Type B pancreatic cell (in vitro differentiated cells): Measurements from ENCODE around the gene MYBPC1. TPM values are rescaled to one million over a fixed set of nuclear protein-coding genes. Genes with fewer than 3 reads are reported as not detected.

Experiments
- DNase-seq: peaks from one replicate; pipeline ENCODE4 v3.0.0; 2021; ENCODE audit warnings: mixed read lengths; ENCODE audit not compliant: unreplicated experiment; ENCODE audit errors: extremely low spot score
- H3K27ac Mint-ChIP-seq: 2 replicates; pipeline ENCODE4 v1.8.0; 2021; ENCODE audit warnings: mild to moderate bottlenecking, mixed read lengths
- H3K27me3 Mint-ChIP-seq: 2 replicates; pipeline ENCODE4 v1.8.0; 2021; ENCODE audit warnings: mixed read lengths
- H3K36me3 Mint-ChIP-seq: 2 replicates; pipeline ENCODE4 v1.8.0; 2021; ENCODE audit warnings: mixed read lengths
- H3K4me1 Mint-ChIP-seq: one replicate; pipeline ENCODE4 v1.8.0; 2021; ENCODE audit warnings: mixed read lengths; ENCODE audit not compliant: unreplicated experiment
- H3K4me3 Mint-ChIP-seq: 2 replicates; pipeline ENCODE4 v1.8.0; 2021; ENCODE audit warnings: mild to moderate bottlenecking, mixed read lengths
- H3K9me3 Mint-ChIP-seq: 2 replicates; pipeline ENCODE4 v1.8.0; 2021; ENCODE audit warnings: mixed read lengths
- total RNA-seq: library from RNA; stranded (reverse); gene quantifications from 2 replicates; pipeline ENCODE4 v1.2.1, GENCODE V29; 2021; ENCODE audit warnings: low replicate concordance
- TF ChIP-seq, protein P1 (sequence below): fragments of 200-600 bp; sonication (generic); conservative IDR thresholded peaks from 2 replicates; pipeline ENCODE4 v1.5.0; 2021; ENCODE audit warnings: antibody characterized with exemption, mild to moderate bottlenecking

The MYBPC1 gene
- total RNA-seq, 1 donor from 2014 or later = 18.0 TPM

DNA sequence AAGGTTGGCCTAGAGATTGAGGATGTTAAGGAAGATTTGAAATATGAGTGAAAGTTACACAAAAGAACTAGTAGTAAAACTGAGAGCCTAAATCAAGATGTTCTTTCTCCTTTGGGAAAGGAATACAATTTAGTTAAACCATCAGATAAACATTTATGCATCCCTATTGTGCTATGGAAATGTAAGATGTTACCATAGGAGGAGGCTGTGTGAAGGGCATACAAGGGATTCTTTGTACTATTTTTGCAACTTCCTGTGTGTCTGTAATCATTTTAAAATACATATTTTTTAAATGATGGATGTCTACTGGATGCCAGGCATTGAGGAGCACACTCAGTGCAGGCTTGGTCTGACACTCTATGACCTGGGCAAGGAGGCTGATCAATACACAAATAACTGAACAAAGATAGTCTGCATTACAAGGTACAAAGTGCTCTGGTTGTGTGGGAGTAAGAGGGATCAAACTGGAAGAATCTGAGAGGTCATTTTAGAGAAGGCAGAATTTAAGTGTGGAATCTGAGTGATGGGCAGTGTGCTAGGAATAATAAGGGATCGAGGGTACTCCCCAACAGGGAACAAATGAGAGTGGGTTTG, 96.8 kb downstream of the MYBPC1 start:
- DNase-seq = no peak
- Mint-ChIP-seq H3K36me3 (no peaks in the 10 kb centered on the region), H3K4me1 (peaks cover 22% of the 10 kb centered on the region), H3K9me3 (no peaks in the 10 kb centered on the region), H3K27me3 (peaks cover 6% of the 10 kb centered on the region), H3K4me3 (no peak overlapping the region), H3K27ac (no peak overlapping the region)
- TF ChIP-seq, protein P1, sequence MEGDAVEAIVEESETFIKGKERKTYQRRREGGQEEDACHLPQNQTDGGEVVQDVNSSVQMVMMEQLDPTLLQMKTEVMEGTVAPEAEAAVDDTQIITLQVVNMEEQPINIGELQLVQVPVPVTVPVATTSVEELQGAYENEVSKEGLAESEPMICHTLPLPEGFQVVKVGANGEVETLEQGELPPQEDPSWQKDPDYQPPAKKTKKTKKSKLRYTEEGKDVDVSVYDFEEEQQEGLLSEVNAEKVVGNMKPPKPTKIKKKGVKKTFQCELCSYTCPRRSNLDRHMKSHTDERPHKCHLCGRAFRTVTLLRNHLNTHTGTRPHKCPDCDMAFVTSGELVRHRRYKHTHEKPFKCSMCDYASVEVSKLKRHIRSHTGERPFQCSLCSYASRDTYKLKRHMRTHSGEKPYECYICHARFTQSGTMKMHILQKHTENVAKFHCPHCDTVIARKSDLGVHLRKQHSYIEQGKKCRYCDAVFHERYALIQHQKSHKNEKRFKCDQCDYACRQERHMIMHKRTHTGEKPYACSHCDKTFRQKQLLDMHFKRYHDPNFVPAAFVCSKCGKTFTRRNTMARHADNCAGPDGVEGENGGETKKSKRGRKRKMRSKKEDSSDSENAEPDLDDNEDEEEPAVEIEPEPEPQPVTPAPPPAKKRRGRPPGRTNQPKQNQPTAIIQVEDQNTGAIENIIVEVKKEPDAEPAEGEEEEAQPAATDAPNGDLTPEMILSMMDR = no peak

DNA sequence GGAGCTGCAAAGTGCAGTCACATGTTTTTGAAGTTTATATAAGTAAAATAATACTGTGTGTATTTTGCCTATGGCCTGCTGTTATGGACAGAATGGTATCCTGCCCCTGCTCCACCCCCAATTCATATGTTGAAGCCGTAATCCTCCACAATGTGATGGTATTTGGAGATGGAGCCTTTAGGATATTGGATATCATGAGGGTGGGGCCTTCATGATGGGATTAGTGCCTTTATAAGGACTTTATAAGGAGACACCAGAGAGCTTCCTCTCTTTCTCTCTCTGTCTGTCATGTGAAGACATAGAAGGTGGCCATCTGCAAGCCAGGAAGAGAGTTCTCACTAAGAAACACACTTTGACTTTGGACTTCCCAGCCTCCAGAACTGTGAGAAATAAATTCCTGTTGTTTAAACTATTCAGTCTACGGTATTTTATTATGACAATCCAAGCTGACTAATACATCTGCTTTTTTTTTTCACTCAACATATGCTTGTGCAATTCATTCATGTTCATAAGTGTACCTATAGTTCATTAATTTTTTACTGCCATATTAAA, 99.6 kb downstream of the MYBPC1 start:
- no peaks in the 10 kb centered on the region for H3K36me3 Mint-ChIP-seq

DNA sequence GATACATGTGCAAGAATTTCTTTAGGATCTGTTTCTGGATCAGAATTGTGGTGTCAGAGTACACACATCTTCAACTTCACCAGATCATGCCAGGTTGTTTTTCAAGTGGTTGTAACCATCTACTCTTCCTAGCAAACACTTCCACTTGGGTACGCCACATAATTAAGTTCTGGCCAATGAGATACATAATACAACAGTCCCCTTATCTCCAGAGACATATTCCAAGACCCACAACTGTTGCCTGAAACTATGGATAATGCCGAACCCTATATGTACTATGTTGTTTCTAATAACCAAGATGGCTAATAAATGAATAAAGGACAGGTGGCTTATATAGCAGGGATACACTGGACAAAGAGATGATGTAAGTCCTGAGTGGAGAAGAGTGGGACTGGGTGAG, 100.2 kb downstream of the MYBPC1 start:
- no peak overlapping the region for H3K4me3 Mint-ChIP-seq
- H3K9me3 Mint-ChIP-seq = no peaks in the 10 kb centered on the region
- H3K27ac Mint-ChIP-seq = no peak overlapping the region
- no peak for DNase-seq
- H3K36me3 Mint-ChIP-seq = no peaks in the 10 kb centered on the region
- TF ChIP-seq, protein P1 = no peak
- peaks cover 32% of the 10 kb centered on the region for H3K4me1 Mint-ChIP-seq
- H3K27me3 Mint-ChIP-seq = peaks cover 3% of the 10 kb centered on the region

More for the DNA sequence above, 99.6 kb downstream of the MYBPC1 start:
- no peak overlapping the region for H3K4me3 Mint-ChIP-seq
- H3K27me3 Mint-ChIP-seq = peaks cover 4% of the 10 kb centered on the region
- H3K4me1 Mint-ChIP-seq = peaks cover 29% of the 10 kb centered on the region
- H3K27ac Mint-ChIP-seq = no peak overlapping the region
- TF ChIP-seq, protein P1 = no peak
- DNase-seq = no peak
- H3K9me3 Mint-ChIP-seq = no peaks in the 10 kb centered on the region

DNA sequence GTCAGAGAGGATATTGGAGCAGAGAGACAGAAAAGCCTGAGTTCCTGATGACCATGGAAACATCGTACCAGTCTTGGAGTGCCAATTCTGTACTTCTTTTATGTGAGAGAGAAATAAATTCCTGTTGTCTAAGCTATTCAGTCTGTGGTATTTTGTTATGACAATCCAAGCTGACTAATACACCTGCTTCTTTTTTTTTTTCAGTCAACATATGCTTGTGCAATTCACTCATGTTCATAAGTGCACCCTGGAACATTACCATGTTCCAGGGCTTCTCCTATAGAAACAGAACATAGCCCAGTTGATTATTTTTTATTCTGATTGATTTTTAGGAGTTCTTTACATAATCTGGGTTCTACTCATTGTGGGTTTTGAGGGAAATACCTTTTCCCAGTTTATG, 100.9 kb downstream of the MYBPC1 start:
- Mint-ChIP-seq H3K27me3 (peaks cover 3% of the 10 kb centered on the region), H3K27ac (no peak overlapping the region), H3K36me3 (no peaks in the 10 kb centered on the region), H3K4me3 (peak overlapping the region; percentile 46), H3K4me1 (peaks cover 39% of the 10 kb centered on the region), H3K9me3 (no peaks in the 10 kb centered on the region)
- DNase-seq = no peak
- TF ChIP-seq, protein P1 = no peak

DNA sequence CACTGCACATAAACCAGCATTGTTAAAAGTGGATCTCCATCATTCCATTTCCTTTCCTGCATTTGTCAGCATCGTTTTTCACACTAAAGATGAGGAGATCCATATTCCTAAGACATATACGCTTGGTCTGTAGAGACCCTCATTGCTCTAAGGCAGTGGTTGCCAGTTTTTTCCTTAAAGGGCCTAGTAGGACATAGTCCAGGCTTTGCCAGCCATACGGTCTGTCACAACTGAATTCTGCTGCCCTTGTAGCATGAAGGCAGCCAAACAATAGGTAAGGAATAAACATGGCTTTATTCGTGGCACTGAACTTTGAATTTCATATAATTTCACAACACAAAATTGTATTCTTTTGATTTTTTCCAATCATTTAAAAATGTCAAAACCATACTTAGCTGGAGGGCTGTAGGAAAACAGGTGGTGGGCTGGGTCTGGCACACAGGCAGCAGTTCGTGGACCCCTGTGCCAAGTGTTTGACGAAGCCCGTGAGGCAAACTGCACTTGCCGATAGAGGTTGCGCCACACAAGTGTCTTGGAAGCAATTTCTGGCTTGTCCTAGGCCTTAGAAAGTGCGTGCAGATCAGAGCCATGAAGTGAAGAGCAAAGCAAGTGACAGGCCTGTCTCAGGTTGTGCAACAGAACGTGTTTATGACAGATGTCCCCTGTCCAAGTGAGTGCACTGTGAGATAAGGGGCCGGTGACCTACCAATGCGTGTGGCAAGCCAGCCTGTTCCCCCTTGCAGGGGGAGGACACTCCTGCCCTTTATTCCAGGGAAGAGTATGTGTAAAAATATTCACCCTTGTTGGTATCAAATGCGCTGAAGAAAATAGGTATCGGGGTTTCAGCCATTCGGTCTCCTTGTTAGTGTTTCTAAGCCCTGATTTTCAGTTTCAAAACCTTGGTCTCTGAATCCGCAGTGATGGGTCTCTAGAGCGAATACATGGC, 101.8 kb downstream of the MYBPC1 start:
- DNase-seq = no peak
- no peaks in the 10 kb centered on the region for H3K36me3 Mint-ChIP-seq
- TF ChIP-seq, protein P1 = no peak
- H3K9me3 Mint-ChIP-seq = no peaks in the 10 kb centered on the region
- H3K27ac Mint-ChIP-seq = peak overlapping the region; percentile 91
- peaks cover 41% of the 10 kb centered on the region for H3K4me1 Mint-ChIP-seq
- peak overlapping the region; percentile 93 for H3K4me3 Mint-ChIP-seq
- peaks cover 3% of the 10 kb centered on the region for H3K27me3 Mint-ChIP-seq
